HepG2 (cell line): ENCODE results near the gene CELF2. TPM values are rescaled to one million over a fixed set of nuclear protein-coding genes. Genes with fewer than 3 reads are reported as not detected.

Experiments
- HOXA7 ChIP-seq: sonication (generic); formaldehyde crosslinking; IDR thresholded peaks from 2 replicates; pipeline ENCODE4 v1.8.1; 2022; ENCODE audit warnings: mild to moderate bottlenecking, missing genetic modification reagents, moderate library complexity
- KDM6A ChIP-seq: IDR thresholded peaks from 2 replicates; pipeline ENCODE4 v1.6.1; 2016; ENCODE audit warnings: low read depth
- PRPF4 ChIP-seq: fragments of 200-400 bp; formaldehyde crosslinking; IDR thresholded peaks from 2 replicates; pipeline ENCODE4 v1.6.1; 2016; ENCODE audit warnings: low read length, low read depth; ENCODE audit not compliant: poor library complexity, severe bottlenecking
- RFX3 ChIP-seq: IDR thresholded peaks from 2 replicates; pipeline ENCODE4 v1.6.1; 2016; ENCODE audit warnings: missing biosample characterization, missing genetic modification reagents
- SRSF4 ChIP-seq: fragments of 200-400 bp; formaldehyde crosslinking; IDR thresholded peaks from one replicate; pipeline ENCODE4 v1.6.1; 2018; ENCODE audit warnings: mild to moderate bottlenecking, low read depth, low read length, moderate library complexity; ENCODE audit not compliant: poor library complexity, severe bottlenecking
- TAF15 ChIP-seq: fragments of 200-400 bp; formaldehyde crosslinking; IDR thresholded peaks from one replicate; pipeline ENCODE4 v1.6.1; 2018; ENCODE audit warnings: mild to moderate bottlenecking, low read depth, low read length; ENCODE audit not compliant: poor library complexity, severe bottlenecking
- TCF7L2 ChIP-seq: IDR thresholded peaks from 2 replicates; pipeline ENCODE4 v1.6.1; 2011; ENCODE audit warnings: mild to moderate bottlenecking, low read depth, low read length, moderate library complexity
- XRCC5 ChIP-seq: fragments of 200-400 bp; formaldehyde crosslinking; optimal IDR thresholded peaks from 2 replicates; pipeline ENCODE3; 2017; ENCODE audit warnings: mild to moderate bottlenecking, low read length
- ZKSCAN5 ChIP-seq: sonication (generic); formaldehyde crosslinking; IDR thresholded peaks from 2 replicates; pipeline ENCODE4 v1.5.1; 2020; ENCODE audit warnings: mild to moderate bottlenecking, missing genetic modification reagents
- ZNF253 ChIP-seq: sonication (generic); formaldehyde crosslinking; IDR thresholded peaks from 2 replicates; pipeline ENCODE4 v1.8.0; 2022; ENCODE audit warnings: mild to moderate bottlenecking, missing genetic modification reagents, borderline replicate concordance
- ZNF674 ChIP-seq: sonication (generic); formaldehyde crosslinking; IDR thresholded peaks from 2 replicates; pipeline ENCODE4 v1.5.0; 2020; ENCODE audit warnings: low read depth, mild to moderate bottlenecking, missing genetic modification reagents
- polyA plus RNA-seq, 8 experiments: library from polyadenylated mRNA; depleted of rRNA in 3 of 8; stranded (reverse) in 7 of 8; unstranded in 1 of 8; fragments of >200 nt; fragmentation: Illumina TruSeq in 4 of 8; extraction: Trizol in 4 of 8; gene quantifications; 2 replicates each; pipeline versions ENCODE4 v1.2.1 to v1.2.3, GENCODE V29; 2011 to 2016; ENCODE audit warnings: low read depth in 4 of 8, missing spikeins in 1 of 8, mixed read lengths in 1 of 8; ENCODE audit not compliant: insufficient read depth in 1 of 8
- total RNA-seq, 5 experiments: library from RNA; depleted of rRNA; stranded (reverse); fragments of >200 nt; fragmentation: Illumina TruSeq; extraction: Trizol; gene quantifications; 2 replicates each; pipeline ENCODE4 v1.2.3, GENCODE V29; 2016; ENCODE audit warnings: low read depth in 1 of 5
- TF ChIP-seq, protein P1 (sequence below): sonication (generic); formaldehyde crosslinking; IDR thresholded peaks from 2 replicates; pipeline ENCODE4 v1.4.0; 2020; ENCODE audit warnings: missing genetic modification reagents, mild to moderate bottlenecking, borderline replicate concordance
- TF ChIP-seq, protein P2 (sequence below): sonication (generic); formaldehyde crosslinking; IDR thresholded peaks from 2 replicates; pipeline ENCODE4 v1.5.1; 2020; ENCODE audit warnings: missing genetic modification reagents, mild to moderate bottlenecking, borderline replicate concordance
- TF ChIP-seq, protein P3 (sequence below): sonication (generic); formaldehyde crosslinking; IDR thresholded peaks from 2 replicates; pipeline ENCODE4 v1.4.0; 2020; ENCODE audit warnings: missing genetic modification reagents
- TF ChIP-seq, protein P4 (sequence below): sonication (generic); formaldehyde crosslinking; IDR thresholded peaks from 2 replicates; pipeline ENCODE4 v1.4.0; 2020; ENCODE audit warnings: mild to moderate bottlenecking, missing genetic modification reagents, borderline replicate concordance

CELF2 gene
- total and polyA plus RNA-seq, 2 of the 13 experiments (the other 11 are each of a cell fraction or from before 2014, with no cell fraction given): not detected

DNA sequence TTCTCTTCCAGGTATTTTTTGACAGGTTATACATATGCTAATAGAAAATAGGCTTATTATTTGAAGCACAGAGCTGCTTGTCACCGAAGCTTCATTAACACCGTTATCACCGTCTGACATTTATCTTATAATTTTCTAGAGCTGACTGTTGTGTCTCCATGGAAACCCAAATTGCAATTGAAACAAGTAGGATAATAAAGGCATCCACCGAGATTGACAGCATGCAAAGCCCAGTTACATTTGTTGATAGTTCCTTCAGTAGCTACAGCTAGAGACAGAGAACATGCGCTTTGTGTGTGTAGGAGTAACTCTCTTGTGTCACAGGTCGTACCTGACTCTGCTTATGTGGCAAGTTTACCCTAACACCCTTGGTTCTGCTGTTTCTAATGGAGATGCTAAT lies 135.6 kb downstream of the CELF2 start (continued):
- TF ChIP-seq XRCC5: no peak
- TF ChIP-seq TCF7L2: no peak
- TF ChIP-seq, protein P1, sequence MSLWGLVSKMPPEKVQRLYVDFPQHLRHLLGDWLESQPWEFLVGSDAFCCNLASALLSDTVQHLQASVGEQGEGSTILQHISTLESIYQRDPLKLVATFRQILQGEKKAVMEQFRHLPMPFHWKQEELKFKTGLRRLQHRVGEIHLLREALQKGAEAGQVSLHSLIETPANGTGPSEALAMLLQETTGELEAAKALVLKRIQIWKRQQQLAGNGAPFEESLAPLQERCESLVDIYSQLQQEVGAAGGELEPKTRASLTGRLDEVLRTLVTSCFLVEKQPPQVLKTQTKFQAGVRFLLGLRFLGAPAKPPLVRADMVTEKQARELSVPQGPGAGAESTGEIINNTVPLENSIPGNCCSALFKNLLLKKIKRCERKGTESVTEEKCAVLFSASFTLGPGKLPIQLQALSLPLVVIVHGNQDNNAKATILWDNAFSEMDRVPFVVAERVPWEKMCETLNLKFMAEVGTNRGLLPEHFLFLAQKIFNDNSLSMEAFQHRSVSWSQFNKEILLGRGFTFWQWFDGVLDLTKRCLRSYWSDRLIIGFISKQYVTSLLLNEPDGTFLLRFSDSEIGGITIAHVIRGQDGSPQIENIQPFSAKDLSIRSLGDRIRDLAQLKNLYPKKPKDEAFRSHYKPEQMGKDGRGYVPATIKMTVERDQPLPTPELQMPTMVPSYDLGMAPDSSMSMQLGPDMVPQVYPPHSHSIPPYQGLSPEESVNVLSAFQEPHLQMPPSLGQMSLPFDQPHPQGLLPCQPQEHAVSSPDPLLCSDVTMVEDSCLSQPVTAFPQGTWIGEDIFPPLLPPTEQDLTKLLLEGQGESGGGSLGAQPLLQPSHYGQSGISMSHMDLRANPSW (CRISPR knock-in tag): no peak
- TF ChIP-seq, protein P2, sequence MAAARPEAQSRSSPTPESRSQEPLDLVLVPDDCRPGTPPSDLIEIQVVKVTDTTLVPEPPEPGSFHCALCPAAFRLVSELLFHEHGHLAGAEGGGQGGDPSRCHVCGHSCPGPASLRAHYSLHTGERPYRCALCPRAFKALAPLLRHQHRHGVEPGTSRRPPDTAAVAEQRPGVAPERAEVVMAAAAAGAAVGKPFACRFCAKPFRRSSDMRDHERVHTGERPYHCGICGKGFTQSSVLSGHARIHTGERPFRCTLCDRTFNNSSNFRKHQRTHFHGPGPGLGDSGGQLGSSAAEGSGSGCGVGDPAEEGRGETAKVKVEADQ: no peak
- no peak for TF ChIP-seq RFX3 (CRISPR knock-in tag)
- no peak for TF ChIP-seq PRPF4
- TF ChIP-seq, protein P3, sequence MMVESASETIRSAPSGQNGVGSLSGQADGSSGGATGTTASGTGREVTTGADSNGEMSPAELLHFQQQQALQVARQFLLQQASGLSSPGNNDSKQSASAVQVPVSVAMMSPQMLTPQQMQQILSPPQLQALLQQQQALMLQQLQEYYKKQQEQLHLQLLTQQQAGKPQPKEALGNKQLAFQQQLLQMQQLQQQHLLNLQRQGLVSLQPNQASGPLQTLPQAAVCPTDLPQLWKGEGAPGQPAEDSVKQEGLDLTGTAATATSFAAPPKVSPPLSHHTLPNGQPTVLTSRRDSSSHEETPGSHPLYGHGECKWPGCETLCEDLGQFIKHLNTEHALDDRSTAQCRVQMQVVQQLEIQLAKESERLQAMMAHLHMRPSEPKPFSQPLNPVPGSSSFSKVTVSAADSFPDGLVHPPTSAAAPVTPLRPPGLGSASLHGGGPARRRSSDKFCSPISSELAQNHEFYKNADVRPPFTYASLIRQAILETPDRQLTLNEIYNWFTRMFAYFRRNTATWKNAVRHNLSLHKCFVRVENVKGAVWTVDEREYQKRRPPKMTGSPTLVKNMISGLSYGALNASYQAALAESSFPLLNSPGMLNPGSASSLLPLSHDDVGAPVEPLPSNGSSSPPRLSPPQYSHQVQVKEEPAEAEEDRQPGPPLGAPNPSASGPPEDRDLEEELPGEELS: no peak
- TF ChIP-seq ZNF674 (CRISPR knock-in tag): no peak
- TF ChIP-seq ZNF253 (CRISPR knock-in tag): no peak
- TF ChIP-seq SRSF4: no peak
- TF ChIP-seq, protein P4, sequence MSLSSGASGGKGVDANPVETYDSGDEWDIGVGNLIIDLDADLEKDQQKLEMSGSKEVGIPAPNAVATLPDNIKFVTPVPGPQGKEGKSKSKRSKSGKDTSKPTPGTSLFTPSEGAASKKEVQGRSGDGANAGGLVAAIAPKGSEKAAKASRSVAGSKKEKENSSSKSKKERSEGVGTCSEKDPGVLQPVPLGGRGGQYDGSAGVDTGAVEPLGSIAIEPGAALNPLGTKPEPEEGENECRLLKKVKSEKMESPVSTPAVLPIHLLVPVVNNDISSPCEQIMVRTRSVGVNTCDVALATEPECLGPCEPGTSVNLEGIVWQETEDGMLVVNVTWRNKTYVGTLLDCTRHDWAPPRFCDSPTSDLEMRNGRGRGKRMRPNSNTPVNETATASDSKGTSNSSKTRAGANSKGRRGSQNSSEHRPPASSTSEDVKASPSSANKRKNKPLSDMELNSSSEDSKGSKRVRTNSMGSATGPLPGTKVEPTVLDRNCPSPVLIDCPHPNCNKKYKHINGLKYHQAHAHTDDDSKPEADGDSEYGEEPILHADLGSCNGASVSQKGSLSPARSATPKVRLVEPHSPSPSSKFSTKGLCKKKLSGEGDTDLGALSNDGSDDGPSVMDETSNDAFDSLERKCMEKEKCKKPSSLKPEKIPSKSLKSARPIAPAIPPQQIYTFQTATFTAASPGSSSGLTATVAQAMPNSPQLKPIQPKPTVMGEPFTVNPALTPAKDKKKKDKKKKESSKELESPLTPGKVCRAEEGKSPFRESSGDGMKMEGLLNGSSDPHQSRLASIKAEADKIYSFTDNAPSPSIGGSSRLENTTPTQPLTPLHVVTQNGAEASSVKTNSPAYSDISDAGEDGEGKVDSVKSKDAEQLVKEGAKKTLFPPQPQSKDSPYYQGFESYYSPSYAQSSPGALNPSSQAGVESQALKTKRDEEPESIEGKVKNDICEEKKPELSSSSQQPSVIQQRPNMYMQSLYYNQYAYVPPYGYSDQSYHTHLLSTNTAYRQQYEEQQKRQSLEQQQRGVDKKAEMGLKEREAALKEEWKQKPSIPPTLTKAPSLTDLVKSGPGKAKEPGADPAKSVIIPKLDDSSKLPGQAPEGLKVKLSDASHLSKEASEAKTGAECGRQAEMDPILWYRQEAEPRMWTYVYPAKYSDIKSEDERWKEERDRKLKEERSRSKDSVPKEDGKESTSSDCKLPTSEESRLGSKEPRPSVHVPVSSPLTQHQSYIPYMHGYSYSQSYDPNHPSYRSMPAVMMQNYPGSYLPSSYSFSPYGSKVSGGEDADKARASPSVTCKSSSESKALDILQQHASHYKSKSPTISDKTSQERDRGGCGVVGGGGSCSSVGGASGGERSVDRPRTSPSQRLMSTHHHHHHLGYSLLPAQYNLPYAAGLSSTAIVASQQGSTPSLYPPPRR (CRISPR knock-in tag): no peak
- TF ChIP-seq HOXA7 (CRISPR knock-in tag): no peak
- TF ChIP-seq KDM6A: no peak
- TF ChIP-seq ZKSCAN5 (CRISPR knock-in tag): no peak
- TF ChIP-seq TAF15: no peak
- TF ChIP-seq, all 625 proteins: peak for 0
